Brain pericyte (primary cell): ENCODE results near the gene ADAMTS14.
"Not testable (repeated sequence)": the region's sequence is repeated elsewhere in the genome, so short reads cannot be mapped to it uniquely, and the experiment has no call there.

Source experiments
- DNase-seq: peaks from one replicate; pipeline ENCODE4 v3.0.0-alpha.2; 2012; ENCODE audit warnings: low read depth, low spot score

The ADAMTS14 gene

DNA sequence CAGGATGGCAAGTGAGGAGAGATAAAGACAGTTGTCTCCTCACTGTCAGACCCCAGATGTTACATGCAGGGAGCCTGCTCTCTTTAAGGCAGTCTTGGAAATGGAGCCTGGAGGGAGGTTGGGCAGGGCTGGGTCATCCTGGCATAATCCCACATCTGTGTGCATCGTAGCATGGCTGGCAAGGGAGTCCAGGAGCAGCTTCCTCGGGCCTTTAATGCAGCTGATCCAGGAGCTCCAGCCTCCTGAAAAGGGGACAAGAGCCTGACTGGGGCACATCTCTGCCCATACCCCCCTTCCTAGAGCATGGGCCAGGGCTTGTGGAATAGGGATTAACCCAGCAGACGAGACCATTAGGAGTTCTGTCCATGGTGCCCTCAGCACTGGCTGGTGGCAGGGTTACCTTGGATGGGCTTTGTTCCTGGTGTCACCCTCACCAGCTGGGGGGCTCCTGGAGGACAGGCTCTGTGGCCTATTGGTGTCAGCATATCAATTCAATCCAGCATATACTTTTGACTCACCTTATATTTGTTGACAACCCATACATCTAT is 77.9 kb downstream of the ADAMTS14 start:
- DNase-seq = no peak

DNA sequence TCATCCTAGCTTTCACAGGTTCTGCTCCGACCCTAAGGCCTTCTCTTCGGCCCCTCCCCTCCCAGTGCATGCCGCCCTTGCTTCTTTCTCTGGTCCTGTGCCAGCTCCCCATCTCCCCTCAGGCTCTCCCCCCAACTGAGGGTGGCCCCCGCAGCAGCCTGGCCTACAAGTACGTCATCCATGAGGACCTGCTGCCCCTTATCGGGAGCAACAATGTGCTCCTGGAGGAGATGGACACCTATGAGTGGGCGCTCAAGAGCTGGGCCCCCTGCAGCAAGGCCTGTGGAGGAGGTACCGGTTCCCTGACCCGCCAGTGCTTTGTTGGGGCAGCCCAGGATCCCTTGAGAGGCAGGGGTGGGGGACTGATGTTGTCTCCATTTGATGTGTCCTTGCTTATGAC is 79.0 kb downstream of the ADAMTS14 start:
- no peak for DNase-seq

- no peak for DNase-seq
Observed at GRCh38 chr10:70751991-70752390, 79.7 kb downstream of the ADAMTS14 start.

- DNase-seq = no peak
Observed at GRCh38 chr10:70752571-70752970, 80.3 kb downstream of the ADAMTS14 start.

GRCh38 chr10:70753026-70753663 is 80.8 kb downstream of the ADAMTS14 start:
- DNase-seq = no peak

GRCh38 chr10:70753841-70754621 is 81.7 kb downstream of the ADAMTS14 start:
- no peak for DNase-seq

- no peak for DNase-seq
Observed at GRCh38 chr10:70756700-70757360, 84.5 kb downstream of the ADAMTS14 start.

DNA sequence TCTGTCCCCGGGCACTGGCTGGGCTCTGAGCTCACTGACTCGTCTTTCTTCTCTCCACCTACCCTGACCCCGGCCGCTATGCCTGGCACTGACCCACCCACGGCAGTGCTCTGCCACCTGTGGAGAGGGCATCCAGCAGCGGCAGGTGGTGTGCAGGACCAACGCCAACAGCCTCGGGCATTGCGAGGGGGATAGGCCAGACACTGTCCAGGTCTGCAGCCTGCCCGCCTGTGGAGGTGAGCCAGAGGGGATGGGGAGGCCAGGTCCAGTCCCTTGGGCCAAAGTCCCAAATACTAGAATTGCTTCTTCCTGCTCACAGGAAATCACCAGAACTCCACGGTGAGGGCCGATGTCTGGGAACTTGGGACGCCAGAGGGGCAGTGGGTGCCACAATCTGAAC is 85.5 kb downstream of the ADAMTS14 start:
- DNase-seq = no peak

DNA sequence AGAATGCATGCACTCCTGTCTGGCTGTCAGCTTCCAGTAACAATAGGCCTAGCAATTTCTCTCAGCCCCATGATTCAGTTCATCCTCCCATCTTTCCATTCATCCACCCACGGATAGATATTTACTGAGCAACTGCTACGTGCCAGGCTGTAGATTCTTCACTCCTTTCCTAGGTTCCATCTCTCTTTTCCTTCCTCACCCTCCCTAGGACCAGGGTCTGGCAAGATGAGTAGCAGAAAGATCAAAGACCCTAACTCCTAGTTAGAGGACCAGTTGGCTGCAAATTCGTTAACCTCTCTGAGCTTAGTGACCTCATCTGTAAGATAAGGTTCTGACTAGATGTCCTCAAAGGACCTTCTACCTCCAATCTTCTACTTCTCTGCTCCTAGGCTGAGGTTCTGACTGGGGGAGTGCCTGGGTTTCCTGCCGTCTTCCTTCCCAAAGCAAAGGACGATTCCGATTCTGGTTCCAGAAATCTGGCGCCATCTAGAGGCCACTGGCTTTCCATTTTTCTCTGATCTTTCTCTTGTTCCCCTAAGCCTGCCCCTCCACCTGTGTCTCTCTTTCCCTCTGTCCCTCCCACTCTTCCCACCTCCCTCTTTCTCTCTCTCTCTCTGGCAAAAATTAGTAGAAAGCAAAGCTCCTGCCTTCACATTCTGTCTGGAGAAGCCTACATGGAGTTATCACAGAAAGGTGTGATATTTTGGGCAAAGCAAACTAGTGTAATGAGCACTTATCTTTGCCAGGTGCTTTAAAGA is 86.6 kb downstream of the ADAMTS14 start:
- peak; percentile 25 for DNase-seq

- DNase-seq = no peak
Observed at GRCh38 chr10:70759781-70760180, 87.5 kb downstream of the ADAMTS14 start.

DNA sequence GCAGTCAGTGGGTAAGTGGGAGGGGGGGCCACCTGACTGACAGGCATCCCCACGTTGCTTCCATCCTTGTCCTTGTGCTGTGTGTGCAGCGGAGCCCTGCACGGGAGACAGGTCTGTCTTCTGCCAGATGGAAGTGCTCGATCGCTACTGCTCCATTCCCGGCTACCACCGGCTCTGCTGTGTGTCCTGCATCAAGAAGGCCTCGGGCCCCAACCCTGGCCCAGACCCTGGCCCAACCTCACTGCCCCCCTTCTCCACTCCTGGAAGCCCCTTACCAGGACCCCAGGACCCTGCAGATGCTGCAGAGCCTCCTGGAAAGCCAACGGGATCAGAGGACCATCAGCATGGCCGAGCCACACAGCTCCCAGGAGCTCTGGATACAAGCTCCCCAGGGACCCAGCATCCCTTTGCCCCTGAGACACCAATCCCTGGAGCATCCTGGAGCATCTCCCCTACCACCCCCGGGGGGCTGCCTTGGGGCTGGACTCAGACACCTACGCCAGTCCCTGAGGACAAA is 88.0 kb downstream of the ADAMTS14 start:
- DNase-seq = no peak

DNA sequence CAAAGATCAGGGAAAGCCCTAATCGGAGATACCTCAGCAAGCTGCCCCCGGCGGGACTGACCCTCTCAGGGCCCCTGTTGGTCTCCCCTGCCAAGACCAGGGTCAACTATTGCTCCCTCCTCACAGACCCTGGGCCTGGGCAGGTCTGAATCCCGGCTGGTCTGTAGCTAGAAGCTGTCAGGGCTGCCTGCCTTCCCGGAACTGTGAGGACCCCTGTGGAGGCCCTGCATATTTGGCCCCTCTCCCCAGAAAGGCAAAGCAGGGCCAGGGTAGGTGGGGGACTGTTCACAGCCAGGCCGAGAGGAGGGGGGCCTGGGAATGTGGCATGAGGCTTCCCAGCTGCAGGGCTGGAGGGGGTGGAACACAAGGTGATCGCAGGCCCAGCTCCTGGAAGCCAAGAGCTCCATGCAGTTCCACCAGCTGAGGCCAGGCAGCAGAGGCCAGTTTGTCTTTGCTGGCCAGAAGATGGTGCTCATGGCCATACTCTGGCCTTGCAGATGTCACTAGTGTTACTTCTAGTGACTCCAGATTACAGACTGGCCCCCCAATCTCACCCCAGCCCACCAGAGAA is 88.8 kb downstream of the ADAMTS14 start:
- peak; percentile 36 for DNase-seq

GRCh38 chr10:70761727-70762350 is 89.5 kb downstream of the ADAMTS14 start:
- no peak for DNase-seq

DNA sequence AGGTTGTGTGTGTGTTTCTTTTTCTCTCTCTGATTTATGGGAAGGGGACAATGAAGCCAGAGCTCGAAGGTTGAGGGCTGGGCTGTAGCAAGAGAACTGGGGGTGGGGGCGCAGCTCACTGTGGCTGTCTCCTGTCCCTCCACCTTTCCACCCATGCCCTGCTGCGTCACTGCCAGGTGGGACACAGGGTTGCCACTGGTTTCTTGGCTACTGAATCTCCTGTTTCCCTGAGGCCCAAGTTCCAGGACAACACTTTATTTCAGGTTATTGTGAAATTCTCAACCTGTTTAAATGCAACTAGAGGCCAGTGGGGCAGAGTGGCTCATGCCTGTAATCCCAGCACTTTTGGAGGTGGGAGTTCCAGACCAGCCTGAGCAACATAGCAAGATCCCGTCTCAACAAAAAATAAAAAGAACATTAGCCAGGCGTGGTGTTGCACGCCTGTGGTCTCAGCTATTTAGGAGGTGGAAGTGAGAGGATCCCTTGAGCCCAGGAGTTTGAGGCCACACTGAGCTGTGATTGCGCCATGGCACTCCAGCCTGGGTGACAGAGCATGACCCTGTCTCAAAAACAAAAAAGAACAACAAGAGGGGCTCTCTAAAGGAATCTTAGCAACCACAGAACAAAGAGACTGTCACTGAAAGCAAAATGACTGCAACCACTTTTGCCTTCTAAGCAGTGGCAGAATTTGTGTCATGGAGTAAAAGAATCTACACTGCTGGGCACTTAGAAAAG is 90.3 kb downstream of the ADAMTS14 start:
- no peak for DNase-seq

DNA sequence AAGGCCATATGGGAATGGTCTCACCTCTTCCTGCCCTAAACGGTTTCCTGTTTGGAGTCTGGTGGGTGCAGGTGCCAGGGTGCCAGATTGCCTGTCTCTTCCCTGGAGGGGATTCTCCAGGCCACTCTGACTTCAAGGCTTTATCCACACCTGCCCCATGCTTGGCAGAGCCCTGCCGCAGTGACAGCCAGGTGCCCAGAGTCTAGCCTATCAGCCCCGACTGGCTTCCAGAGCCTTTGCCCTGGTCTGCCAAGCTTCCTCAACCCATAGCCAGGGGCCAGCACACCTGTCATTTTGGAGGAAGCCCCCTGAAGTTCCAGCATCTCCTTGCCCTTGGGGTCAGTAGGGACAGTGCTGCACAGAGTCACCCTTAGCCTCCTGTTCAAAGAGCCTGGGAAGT is 91.3 kb downstream of the ADAMTS14 start:
- DNase-seq = no peak

DNA sequence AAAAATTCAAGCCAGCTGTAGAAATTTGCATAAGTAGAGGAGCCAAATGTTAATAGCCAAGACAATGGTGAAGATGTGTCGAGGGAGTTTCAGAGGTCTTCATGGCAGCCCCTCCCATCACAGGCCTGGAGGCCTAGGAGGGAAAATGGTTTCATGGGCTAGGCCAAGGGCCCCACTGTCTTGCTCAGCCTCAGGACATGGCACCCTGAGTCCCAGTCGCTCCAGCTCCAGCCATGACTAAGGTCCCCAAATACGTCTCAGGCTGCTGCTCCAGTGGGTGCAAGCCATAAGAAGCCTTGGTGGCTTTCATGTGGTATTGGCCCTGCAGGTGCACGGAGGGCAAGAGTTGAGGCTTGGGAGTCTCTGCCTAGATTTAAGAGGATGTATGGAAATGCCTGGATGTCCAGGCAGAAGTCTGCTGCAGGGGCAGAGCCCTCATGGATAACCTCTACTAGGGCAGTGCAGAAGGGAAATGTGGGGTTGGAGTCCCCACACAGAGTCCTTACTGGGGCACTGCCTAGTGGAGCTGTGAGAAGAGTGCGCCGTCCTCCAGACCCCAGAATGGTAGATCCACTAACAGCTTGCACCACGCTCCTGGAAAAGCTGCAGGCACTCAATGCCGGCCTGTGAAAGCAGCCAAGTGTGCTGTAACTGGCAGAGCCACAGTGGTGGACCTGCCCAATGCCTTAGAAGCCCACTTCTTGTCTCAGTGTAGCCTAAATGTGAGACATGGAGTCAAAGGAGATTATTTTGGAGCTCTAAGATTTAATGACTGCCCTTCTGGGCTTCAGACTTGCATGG is 93.7 kb downstream of the ADAMTS14 start:
- DNase-seq = no peak

DNA sequence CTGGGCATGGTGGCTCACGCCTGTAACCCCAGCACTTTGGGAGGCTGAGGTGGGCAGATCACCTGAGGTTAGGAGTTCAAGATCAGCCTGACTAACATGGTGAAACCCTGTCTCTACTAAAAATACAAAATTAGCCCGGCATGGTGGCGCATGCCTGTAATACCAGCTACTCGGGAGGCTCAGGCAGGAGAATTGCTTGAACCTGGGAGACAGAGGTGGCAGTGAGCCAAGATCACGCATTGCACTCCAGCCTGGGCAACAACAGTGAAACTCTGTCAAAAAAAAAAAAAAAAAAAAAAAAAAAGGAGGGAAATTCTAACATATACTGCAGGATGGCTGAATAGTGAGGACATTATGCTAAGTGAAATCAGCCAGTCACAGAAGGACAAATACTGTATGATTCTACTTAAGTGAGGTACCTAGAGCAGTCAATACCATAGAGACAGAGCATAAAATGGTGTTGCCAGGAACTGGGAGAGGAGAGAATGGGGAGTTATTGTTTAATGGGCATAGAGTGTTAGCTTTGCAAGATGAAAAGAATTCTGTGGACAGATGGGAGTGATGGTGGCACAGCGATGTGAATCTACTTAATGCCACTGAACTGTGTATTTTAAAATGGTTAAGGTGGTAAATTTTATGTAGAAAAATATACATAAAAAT is 95.8 kb downstream of the ADAMTS14 start:
- not testable (repeated sequence) for DNase-seq

DNA sequence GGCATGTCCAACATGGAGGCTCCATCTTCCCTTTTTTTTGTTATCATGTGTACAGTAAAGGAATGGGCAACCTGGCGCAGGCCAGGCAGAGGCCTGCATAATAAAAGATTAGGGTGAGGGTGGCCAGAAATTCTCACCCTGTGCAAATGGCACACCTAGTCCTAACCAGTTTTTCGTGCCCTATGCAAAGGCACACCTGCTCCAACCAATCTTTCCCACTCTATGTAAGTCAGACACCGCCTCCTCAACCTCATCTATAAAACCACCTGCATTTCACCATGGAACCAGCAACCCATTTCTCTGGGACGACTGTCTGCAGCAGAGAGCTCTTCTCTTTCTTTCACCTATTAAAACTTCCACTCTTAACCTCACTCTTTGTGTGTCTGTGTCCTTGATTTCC is 96.8 kb downstream of the ADAMTS14 start:
- DNase-seq = no peak

- DNase-seq = no peak
Observed at GRCh38 chr10:70770001-70770400, 97.7 kb downstream of the ADAMTS14 start.
